Stomach (tissue), 9 donors: ENCODE results near the gene BAIAP2L1. TPM values are rescaled to one million over a fixed set of nuclear protein-coding genes. Genes with fewer than 3 reads are reported as not detected.

Source experiments
- DNase-seq, 2 donors: peaks; one replicate each; pipeline versions ENCODE4 v3.0.0 to v3.0.0-alpha.2; 2013 to 2019
- H3K27ac ChIP-seq, 5 donors: fragments of 200-600 bp in 4 of 5; sonication (generic) in 4 of 5; one replicate each; pipeline ENCODE4 v1.5.1; 2013 to 2019; ENCODE audit warnings: mild to moderate bottlenecking in 1 of 5, moderate library complexity in 1 of 5
- H3K27me3 ChIP-seq, 3 donors: fragments of 200-600 bp; sonication (generic); one replicate each; pipeline ENCODE4 v1.5.1; 2017 to 2019; ENCODE audit warnings: mixed run types in 1 of 3
- H3K36me3 ChIP-seq, 4 donors: fragments of 200-600 bp; sonication (generic); 1 replicate in 3 of 4; 2 replicates in 1 of 4; pipeline ENCODE4 v1.5.1; 2016 to 2019
- H3K4me1 ChIP-seq, 4 donors: fragments of 200-600 bp; sonication (generic); one replicate each; pipeline ENCODE4 v1.5.1; 2016 to 2019
- H3K4me3 ChIP-seq, 4 donors: fragments of 200-600 bp; sonication (generic) in 3 of 4; one replicate each; pipeline ENCODE4 v1.5.1; 2016 to 2019; ENCODE audit warnings: mild to moderate bottlenecking in 1 of 4
- H3K9me3 ChIP-seq, 4 donors: fragments of 200-600 bp; sonication (generic); one replicate each; pipeline ENCODE4 v1.5.1; 2016 to 2019
- EP300 ChIP-seq: sonication (generic); formaldehyde crosslinking; IDR thresholded peaks from one replicate; pipeline ENCODE4 v1.6.1; 2017; ENCODE audit warnings: antibody characterized with exemption
- POLR2A ChIP-seq, 4 donors: fragments of 450-650 bp; IDR thresholded peaks; one replicate each; pipeline ENCODE4 v1.6.1; 2016; ENCODE audit warnings: antibody characterized with exemption in 4 of 4, control low read depth in 2 of 4, mild to moderate bottlenecking in 1 of 4, moderate library complexity in 1 of 4
- POLR2AphosphoS5 ChIP-seq, 3 donors: sonication (generic); formaldehyde crosslinking; IDR thresholded peaks; one replicate each; pipeline ENCODE4 v1.6.1; 2016; ENCODE audit warnings: antibody characterized with exemption in 3 of 3
- WGBS, 5 donors: extraction: QIAGEN DNeasy Blood & Tissue Kit in 3 of 5; methylation state at CpG; one replicate each; pipeline versions ENCODE4 v1.1.5 to v1.1.7; 2013 to 2018; 5-methylcytosine and 5-hydroxymethylcytosine counted together
- intact Hi-C: fragments of 100-400 bp; cut with DNase I; formaldehyde crosslinking; loops from one replicate; pipeline ENCODE4 v1.15.1; 2023; ENCODE audit warnings: low total_unique reads
- polyA plus RNA-seq, 3 donors: library from polyadenylated mRNA; stranded (reverse); fragments of 200-250 nt; gene quantifications; one replicate each; pipeline ENCODE4 v1.2.3, GENCODE V29; 2013
- total RNA-seq, 5 donors: library from RNA; depleted of rRNA; stranded (reverse); fragments of >200 nt; gene quantifications; one replicate each; pipeline versions ENCODE4 v1.1.0 to v1.2.3, GENCODE V29; 2014 to 2016
- TF ChIP-seq, protein P1 (sequence below), 7 experiments: fragments of 450-650 bp in 4 of 7; fragments of 200-600 bp in 3 of 7; sonication (generic) in 3 of 7; IDR thresholded peaks; one replicate each; pipeline ENCODE4 v1.5.1; 2016 to 2019; ENCODE audit warnings: antibody characterized with exemption in 7 of 7, control low read depth in 2 of 7, mild to moderate bottlenecking in 1 of 7
- donor health status: healthy with polysubstance abuse.
- donor health status: Bipolar disorder and iron deficiency.
- donor health status: healthy.

BAIAP2L1 gene
- total and polyA plus RNA-seq, 8 donors = 20.6 to 78.2 (median 50.0) TPM

DNA sequence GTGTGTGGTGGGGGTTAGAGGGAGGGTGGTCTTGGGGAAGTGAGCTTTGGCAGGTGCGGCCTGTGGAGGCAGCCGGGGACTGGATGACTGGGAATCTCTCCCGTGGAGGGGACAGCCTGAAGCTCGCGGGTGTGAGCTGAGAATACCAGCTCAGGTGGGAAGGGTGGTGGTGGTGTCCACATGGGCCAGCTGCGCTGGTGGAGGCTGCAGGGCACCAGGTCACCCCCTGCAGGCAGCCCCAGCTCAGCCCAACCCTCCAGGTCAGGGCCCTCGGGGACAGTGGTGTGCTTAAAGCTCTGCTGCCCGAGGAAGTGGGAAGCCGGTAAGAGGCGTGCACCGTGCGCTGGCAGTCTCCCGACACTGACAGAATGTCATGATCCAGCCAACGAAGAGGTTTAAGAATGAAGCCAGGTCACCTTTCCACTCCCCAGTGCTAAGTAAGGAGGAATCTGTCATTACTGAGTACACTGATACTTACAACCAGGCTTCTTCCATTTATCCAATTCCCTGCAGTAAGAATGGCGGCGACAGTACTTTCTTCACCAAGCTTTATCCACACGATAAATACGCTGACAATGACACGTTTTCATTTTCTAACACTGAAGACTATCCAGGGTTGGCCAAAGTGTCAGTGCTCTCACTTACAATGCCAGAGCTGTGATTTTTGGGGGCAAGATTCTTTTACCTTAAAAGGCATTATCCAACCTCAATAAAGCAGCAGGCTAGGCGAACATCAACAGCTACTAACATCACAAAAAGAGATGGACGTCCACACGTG is 99.0 kb downstream of the BAIAP2L1 start:
- DNase-seq = no peak
- Histone ChIP-seq H3K9me3 (no peaks in the 10 kb centered on the region), H3K4me3 (no peak overlapping the region), H3K36me3 (peaks cover 14 to 74% (median 56%) of the 10 kb centered on the region in 4 donors), H3K27ac (no peak overlapping the region), H3K4me1 (peaks cover 8 to 17% (median 13%) of the 10 kb centered on the region in 4 donors), H3K27me3 (no peaks in the 10 kb centered on the region)
- intact Hi-C loops = loop anchor here (10.0 kb wide), 1 partner anchor 93 kb away; no protein-coding TSS in a partner anchor
- TF ChIP-seq POLR2AphosphoS5 (IDR thresholded peaks at IDR 0.05) = no peak
- no peak for TF ChIP-seq POLR2A (IDR thresholded peaks at IDR 0.05)
- TF ChIP-seq, protein P1, sequence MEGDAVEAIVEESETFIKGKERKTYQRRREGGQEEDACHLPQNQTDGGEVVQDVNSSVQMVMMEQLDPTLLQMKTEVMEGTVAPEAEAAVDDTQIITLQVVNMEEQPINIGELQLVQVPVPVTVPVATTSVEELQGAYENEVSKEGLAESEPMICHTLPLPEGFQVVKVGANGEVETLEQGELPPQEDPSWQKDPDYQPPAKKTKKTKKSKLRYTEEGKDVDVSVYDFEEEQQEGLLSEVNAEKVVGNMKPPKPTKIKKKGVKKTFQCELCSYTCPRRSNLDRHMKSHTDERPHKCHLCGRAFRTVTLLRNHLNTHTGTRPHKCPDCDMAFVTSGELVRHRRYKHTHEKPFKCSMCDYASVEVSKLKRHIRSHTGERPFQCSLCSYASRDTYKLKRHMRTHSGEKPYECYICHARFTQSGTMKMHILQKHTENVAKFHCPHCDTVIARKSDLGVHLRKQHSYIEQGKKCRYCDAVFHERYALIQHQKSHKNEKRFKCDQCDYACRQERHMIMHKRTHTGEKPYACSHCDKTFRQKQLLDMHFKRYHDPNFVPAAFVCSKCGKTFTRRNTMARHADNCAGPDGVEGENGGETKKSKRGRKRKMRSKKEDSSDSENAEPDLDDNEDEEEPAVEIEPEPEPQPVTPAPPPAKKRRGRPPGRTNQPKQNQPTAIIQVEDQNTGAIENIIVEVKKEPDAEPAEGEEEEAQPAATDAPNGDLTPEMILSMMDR (IDR thresholded peaks at IDR 0.05) = no peak
- TF ChIP-seq EP300 = no peak
- WGBS, 5 donors = 83 to 89% (median 85%) methylated on average over 20 to 22 of the region's 22 CpGs

DNA sequence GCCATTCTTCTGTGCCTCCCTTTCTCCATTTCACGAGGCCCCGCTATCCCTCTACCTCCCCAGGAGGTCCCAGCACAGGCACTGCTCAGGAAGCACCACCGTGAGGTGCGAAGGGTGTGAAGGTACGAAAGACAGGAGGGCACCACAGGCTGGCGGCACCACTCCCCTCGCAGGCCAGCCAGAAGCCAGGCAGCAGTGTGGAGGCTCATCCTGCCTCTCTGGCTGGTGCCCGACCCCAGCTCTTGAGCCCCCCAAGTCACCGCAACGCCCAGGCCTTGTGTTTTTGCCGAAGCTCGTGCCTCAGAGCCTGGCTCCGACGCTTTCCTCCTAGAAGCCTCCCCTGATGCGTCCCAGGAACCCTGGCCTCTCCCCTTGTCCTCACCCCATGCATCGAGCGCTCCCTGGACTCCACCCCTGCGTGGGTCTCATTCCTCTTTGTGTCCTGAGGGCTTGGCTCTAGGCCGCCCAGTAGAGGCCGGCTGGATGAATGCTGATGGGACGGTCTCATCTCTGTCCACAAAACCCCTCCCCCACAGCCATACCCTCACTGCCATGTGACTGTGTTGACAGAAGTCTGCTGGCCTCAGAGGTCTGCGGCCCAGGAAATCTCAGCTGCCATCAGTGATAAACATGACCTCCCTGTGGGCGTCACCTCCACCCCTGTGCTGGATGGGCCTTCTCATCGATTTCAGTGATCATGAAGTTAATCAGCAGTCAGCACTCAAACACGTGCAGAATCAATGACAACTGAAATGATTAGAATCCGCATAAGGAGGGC is 100.1 kb downstream of the BAIAP2L1 start:
- TF ChIP-seq EP300 (no peak), POLR2A (IDR thresholded peaks at IDR 0.05) (no peak), POLR2AphosphoS5 (IDR thresholded peaks at IDR 0.05) (no peak)
- TF ChIP-seq, protein P1 (IDR thresholded peaks at IDR 0.05) = no peak
- H3K27ac ChIP-seq = no peak overlapping the region
- intact Hi-C loops = loop anchor here (10.0 kb wide), 1 partner anchor 94 kb away; no protein-coding TSS in a partner anchor
- DNase-seq = no peak
- no peaks in the 10 kb centered on the region for H3K9me3 ChIP-seq
- no peak overlapping the region for H3K4me3 ChIP-seq
- peaks cover 2 to 23% (median 11%) of the 10 kb centered on the region in 4 donors for H3K4me1 ChIP-seq
- peaks cover 8 to 74% (median 63%) of the 10 kb centered on the region in 4 donors for H3K36me3 ChIP-seq
- no peaks in the 10 kb centered on the region for H3K27me3 ChIP-seq
- WGBS, 5 donors = 80 to 85% (median 83%) methylated on average over 26 of the region's 26 CpGs

DNA sequence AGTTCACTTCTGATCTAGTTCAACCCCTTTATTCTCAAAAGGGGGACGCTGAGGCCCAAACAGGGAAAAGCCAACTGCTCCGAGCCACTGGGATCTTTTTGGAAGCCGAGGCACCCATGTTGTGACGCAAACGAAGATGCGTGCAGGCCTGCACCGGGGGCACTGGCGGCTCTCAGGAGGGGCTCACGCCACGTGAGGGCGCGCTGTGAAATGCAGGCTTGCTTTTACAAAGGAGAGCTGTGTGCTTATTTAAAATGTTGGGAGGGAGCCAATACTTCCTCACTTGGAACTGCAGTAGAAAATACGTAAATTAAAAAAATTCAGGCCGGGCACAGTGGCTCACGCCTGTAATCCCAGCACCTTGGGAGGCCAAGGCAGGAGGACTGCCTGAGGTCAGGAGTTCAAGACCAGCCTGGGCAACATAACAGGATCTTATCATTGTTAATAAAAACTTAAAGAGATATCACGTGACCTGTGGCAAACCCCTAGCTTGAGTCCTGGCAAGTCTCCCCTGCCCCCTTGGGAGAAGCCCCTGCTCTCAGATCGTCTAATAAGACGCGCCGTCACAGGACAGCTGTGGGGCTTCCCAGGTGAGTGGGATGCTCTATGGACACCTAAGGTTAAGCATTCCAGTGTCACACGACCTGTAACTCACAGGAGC is 103.1 kb downstream of the BAIAP2L1 start:
- Histone ChIP-seq H3K9me3 (no peaks in the 10 kb centered on the region), H3K36me3 (peaks cover 20 to 83% (median 70%) of the 10 kb centered on the region in 4 donors), H3K27ac (peak overlapping the region in 2 of 5 donors; percentile 4 to 43), H3K4me3 (no peak overlapping the region), H3K4me1 (peaks cover 10 to 46% (median 25%) of the 10 kb centered on the region in 4 donors), H3K27me3 (no peaks in the 10 kb centered on the region)
- no peak for DNase-seq
- intact Hi-C loops = no loop called here
- TF ChIP-seq POLR2A (IDR thresholded peaks at IDR 0.05) (no peak), EP300 (no peak), POLR2AphosphoS5 (IDR thresholded peaks at IDR 0.05) (no peak)
- TF ChIP-seq, protein P1 (IDR thresholded peaks at IDR 0.05) = no peak
- WGBS, 5 donors = 63 to 74% (median 64%) methylated on average over 21 of the region's 21 CpGs

DNA sequence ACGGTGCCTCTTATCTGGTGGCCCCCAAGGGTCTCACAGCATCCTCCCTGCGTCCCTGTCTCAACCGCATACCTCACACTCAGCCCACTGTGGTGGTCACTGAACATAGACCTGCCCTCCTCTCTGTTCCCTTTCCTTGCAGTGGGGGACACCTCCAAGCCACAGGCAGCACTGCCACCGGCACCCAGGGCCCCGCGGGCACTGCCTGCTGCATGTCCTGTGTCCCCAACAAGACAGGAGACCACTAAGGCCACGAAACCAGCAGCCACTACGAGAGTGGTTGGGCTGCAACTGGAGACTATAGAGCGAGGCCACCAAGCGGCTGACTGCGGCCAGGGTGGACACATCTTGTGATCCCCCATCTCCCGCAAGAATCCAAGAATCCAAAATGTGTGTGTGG is 104.1 kb downstream of the BAIAP2L1 start:
- DNase-seq = no peak

More for the DNA sequence above, 104.1 kb downstream of the BAIAP2L1 start:
- Histone ChIP-seq H3K27ac (peak overlapping the region in 1 of 5 donors; percentile 64), H3K36me3 (peaks cover 27 to 83% (median 70%) of the 10 kb centered on the region in 4 donors), H3K4me3 (no peak overlapping the region), H3K4me1 (peaks cover 13 to 49% (median 32%) of the 10 kb centered on the region in 4 donors), H3K9me3 (no peaks in the 10 kb centered on the region), H3K27me3 (no peaks in the 10 kb centered on the region)
- intact Hi-C loops = no loop called here
- TF ChIP-seq POLR2AphosphoS5 (IDR thresholded peaks at IDR 0.05) (no peak), POLR2A (IDR thresholded peaks at IDR 0.05) (no peak), EP300 (no peak)
- TF ChIP-seq, protein P1 (IDR thresholded peaks at IDR 0.05) = no peak
- WGBS, 5 donors = 74 to 89% (median 86%) methylated on average over 8 to 12 of the region's 12 CpGs
